ENCODE results near the gene RIOK3.

- TF ChIP-seq CTCF (IDR thresholded peaks at IDR 0.05): no peak
- no peak for TF ChIP-seq POLR2AphosphoS5 (IDR thresholded peaks at IDR 0.05)
Observed at GRCh38 chr18:23468753-23469459, 15.8 kb downstream of the RIOK3 start.

All from suprapubic skin (tissue), 3 donors.